LNCAP (cell line): Measurements from ENCODE around the gene KIF18B.

ENCODE experiments used
- TF ChIP-seq, protein P1 (sequence below): fragments of 450-650 bp; IDR thresholded peaks from 2 replicates; pipeline ENCODE4 v1.5.1; 2017; ENCODE audit warnings: mild to moderate bottlenecking

KIF18B gene

DNA sequence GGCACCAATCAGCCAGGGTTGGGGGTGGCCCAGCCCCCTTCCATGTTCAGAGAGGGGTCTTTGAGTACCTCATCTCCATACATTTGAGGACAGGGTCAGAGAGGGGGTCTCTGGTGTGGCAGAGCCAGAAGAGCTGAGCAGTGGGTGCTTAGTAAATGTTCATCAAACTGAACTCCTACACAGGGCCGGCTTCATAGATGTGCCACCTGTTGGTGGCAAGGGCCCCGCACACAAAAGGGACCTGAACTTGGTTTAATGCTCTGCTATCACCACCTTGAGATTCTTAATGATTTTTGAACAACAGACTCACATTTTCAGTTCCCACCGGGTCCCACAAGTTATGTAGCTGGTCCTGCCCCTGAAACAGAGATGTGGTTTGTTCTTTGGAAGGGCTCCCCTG, 29.5 kb upstream of the KIF18B start:
- TF ChIP-seq, protein P1, sequence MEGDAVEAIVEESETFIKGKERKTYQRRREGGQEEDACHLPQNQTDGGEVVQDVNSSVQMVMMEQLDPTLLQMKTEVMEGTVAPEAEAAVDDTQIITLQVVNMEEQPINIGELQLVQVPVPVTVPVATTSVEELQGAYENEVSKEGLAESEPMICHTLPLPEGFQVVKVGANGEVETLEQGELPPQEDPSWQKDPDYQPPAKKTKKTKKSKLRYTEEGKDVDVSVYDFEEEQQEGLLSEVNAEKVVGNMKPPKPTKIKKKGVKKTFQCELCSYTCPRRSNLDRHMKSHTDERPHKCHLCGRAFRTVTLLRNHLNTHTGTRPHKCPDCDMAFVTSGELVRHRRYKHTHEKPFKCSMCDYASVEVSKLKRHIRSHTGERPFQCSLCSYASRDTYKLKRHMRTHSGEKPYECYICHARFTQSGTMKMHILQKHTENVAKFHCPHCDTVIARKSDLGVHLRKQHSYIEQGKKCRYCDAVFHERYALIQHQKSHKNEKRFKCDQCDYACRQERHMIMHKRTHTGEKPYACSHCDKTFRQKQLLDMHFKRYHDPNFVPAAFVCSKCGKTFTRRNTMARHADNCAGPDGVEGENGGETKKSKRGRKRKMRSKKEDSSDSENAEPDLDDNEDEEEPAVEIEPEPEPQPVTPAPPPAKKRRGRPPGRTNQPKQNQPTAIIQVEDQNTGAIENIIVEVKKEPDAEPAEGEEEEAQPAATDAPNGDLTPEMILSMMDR: no peak

DNA sequence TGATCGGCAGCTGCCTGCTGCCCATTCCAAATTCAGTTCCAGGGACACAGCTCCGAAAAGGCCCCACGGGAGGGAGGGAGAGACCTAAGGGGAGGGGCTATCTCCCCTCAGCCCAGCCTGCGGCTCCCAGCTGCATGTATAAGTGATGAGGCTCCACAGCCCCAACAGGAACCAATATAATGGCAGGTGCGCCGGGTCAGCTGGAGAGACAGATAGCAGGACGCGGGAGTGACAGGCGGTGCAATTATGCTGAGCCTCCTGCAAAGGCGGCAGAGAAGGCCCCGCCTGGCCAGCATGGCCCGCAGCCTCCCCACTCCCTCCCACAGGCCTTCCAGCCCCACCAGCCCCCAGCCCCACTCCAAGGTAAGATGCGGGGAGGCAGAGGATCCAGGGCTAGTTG, 28.6 kb upstream of the KIF18B start:
- TF ChIP-seq, protein P1: no peak

DNA sequence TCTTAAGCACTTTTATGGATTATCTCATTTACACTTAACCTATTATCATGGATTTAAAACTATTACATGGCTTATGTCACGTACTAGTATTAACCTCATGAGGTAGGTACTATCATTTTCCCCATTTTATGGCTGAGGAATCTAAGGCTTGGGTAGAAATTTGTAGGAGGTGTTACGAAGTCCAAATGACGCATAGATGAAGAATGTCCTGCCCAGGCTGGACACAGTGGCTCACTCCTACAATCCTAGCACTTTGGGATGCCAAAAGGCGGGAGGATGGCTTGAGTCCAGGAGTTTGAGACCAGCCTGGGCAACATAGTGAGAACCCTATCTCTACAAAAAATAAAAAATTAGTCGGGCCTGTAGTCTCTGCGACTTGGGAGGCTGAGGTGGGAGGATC, 25.4 kb upstream of the KIF18B start:
- TF ChIP-seq, protein P1: no peak

DNA sequence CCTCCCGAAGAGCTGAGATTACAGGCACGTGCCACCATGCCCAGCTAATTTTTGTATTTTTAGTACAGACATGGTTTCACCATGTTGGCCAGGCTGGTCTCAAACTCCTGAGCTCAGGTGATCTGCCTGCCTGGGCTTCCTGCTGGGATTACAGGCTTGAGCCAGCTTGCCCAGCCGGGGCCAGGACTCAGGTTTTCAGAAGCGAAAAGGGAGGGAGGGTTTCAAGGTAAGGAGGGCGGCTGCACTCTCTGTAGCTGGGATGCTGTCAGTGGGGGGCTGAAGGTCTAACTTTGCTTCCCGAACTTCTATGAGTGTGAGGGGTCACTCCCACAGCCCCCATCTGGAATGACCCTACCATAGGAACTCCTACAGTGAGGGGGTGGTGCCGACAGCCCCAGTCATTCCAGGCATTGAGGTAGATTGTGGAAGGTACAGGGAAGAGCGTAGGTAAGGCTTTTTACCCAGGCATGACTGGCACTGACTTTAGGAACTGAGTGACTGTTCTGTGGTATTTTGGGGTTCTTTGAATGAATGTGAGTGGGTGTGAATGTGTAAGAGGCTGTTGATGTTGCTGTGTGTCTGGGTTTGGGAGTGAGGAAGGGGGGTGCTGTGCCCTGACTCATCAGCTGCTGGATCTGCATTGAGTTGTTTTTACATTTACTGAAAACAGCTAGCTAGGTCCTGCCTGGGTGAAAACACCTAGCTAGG, 24.4 kb upstream of the KIF18B start:
- TF ChIP-seq, protein P1: no peak

DNA sequence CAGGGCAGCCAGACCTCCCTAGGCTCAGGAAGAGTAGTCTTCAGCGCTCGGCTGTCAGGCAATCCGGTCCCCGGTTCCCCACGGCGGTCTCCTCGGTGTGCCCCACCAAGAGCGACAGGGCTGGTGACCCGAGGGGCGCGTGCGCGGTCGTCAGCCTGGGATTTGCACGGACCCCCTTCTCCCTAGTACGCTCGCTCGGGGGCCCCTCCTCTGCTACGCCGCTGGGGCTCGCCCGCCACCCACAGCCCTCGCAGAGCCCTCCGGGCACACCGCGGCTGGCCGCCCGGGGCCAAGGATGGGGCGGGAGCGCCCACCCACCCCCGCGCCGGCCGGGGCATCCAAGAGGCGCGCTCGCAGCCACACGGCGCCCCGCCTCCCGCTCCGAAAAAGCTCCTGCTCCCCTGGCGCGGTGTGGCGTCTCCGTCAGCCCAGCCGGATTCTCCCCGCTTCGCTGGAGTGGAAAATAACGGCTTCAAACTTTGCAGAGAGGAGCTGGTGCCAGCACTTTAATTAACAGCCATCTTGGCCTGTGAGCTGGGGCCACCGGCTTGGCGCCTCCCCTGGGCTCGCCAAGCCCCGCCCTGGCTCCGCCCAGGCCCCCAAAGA, 22.7 kb upstream of the KIF18B start:
- TF ChIP-seq, protein P1: no peak

DNA sequence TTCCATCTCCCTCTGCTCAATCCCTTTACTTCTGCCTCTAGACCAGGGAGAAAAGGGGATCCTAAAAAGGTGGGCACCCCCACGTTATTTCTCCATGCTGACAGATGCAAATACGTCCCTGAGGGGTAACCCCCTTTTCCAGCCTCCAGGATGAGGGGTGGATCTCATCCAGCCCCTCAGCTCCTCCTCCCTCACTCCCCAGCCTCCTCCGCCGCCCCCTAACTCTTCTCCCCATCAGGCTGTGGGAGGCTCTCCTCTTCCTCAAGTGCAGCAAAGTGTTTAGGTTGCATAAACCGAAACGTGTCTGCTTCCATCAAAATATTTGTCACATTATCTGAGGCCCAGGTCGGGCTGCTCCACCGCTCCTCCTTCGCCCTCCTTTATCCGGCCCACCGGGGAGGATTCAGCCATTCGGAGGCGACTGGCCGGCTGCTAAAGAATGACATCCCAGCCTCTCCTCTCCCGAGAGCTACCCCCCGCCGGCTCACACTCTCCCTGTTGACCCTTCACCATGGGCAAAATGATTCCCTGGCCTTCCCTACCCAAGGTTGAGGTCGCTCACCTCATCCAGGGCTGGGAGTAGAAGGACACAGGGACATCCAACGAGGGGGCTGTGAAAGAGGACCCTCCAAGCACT, 21.7 kb upstream of the KIF18B start:
- TF ChIP-seq, protein P1: no peak

DNA sequence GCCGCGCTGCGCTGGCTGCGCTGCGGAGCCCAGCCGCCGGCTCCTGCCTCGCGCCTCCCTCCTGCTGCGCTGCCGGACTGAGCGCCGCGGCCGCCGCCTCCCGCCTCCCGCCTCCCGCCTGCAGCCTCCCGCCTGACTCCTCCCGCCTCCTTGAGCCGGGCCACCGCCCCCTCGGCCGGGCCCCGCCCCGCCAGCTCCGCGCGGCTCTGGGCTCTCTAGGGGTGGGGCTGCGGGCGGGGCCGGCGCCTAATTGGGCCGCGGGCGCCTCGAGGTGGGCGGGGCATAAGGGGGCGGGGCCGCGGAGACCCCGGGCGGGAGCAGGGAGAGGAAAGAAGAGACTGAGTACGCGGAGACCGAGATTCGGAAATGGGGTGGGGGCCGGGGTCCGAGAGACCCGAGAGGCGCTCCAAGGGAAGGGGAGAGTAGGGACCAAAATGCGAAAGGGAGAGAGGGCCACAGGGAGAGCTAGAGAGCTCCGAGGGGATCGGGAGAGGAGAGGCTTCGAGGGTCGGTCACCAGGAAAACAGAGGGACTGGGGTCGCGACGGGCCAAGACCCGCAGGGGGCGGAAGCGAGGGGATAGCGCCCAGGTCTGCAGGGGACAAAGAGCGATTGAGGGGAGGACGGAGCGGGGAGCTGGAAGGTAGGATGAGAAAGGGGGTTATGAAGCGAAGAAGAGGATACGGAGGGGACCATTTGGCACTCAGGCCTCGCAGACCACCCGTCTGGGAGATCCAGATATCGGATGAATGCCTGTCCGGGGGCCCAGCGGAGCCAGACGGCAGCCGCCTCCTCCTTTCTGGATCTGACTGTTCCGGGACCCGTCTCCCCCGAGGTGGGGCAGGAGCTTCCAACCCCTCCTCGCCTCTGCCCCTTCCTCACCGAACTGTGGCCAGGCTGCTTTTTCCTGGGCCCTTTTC, 20.9 kb upstream of the KIF18B start, which contains the start of gene C1QL1:
Gene C1QL1 (minus strand): TSS at position 79 of the 919 bp plus-strand sequence. CDS start 255 bp downstream, outside the sequence.
- TF ChIP-seq, protein P1: no peak
